SK-N-SH (cell line): Measurements from ENCODE around the gene ZNF331.

Experiments
- ELF1 ChIP-seq: IDR thresholded peaks from 2 replicates; pipeline ENCODE4 v1.4.0; 2012
- EZH2phosphoT487 ChIP-seq: fragments of 200-600 bp; sonication (generic); IDR thresholded peaks from 2 replicates; pipeline ENCODE4 v1.6.1; 2017; ENCODE audit warnings: low read depth, mixed run types, mild to moderate bottlenecking, antibody characterized with exemption, moderate library complexity, borderline replicate concordance
- RAD21 ChIP-seq: IDR thresholded peaks from 2 replicates; pipeline ENCODE4 v1.6.1; 2012; ENCODE audit warnings: mild to moderate bottlenecking, low read length
- TF ChIP-seq, protein P1 (sequence below): fragments of 200-600 bp; sonication (generic); IDR thresholded peaks from 2 replicates; pipeline ENCODE4 v1.6.1; 2017; ENCODE audit warnings: antibody characterized with exemption, mild to moderate bottlenecking, moderate library complexity

DNA sequence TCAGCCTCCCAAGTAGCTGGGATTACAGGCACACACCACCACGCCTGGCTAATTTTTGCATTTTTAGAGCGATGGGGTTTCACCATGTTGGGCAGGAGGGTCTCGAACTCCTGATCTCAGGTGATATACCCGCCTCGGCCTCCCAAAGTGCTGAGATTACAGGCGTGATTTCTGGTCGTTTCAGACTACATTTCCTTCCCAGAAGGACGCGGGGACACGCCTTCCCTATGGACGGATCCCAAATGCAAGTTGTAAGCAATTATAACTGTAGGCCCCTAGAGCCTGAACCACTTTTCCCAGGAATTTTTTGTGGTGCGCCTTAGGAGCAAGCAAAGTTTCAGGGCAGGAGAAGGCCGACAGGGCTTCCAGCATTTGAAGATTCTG lies 17.8 kb upstream of the ZNF331 start:
- TF ChIP-seq EZH2phosphoT487 (no peak), RAD21 (no peak), ELF1 (no peak)
- TF ChIP-seq, protein P1, sequence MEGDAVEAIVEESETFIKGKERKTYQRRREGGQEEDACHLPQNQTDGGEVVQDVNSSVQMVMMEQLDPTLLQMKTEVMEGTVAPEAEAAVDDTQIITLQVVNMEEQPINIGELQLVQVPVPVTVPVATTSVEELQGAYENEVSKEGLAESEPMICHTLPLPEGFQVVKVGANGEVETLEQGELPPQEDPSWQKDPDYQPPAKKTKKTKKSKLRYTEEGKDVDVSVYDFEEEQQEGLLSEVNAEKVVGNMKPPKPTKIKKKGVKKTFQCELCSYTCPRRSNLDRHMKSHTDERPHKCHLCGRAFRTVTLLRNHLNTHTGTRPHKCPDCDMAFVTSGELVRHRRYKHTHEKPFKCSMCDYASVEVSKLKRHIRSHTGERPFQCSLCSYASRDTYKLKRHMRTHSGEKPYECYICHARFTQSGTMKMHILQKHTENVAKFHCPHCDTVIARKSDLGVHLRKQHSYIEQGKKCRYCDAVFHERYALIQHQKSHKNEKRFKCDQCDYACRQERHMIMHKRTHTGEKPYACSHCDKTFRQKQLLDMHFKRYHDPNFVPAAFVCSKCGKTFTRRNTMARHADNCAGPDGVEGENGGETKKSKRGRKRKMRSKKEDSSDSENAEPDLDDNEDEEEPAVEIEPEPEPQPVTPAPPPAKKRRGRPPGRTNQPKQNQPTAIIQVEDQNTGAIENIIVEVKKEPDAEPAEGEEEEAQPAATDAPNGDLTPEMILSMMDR: no peak
